Panc1 (cell line): ENCODE data around the gene LSM10. TPM values are rescaled to one million over a fixed set of nuclear protein-coding genes. Genes with fewer than 3 reads are reported as not detected.

Experiments
- ATAC-seq: fragments of 200-7000 bp; cut with Tn5 transposase; 2 replicates; pipeline ENCODE4 v1.9.1; 2020; ENCODE audit warnings: mild to moderate bottlenecking, moderate library complexity
- BruUV-seq: library from RNA; stranded (reverse); fragments of 400-500 nt; replicated peaks from 2 replicates; lab custom pipeline; 2021; lab: Mats Ljungman, UMichigan
- CTCF ChIA-PET: fragments of 300-600 bp; sonication (Branson Sonifier 250); formaldehyde crosslinking; loops from one replicate; lab custom pipeline; 2022; ENCODE audit warnings: antibody characterized with exemption; lab: Charles Lee
- POLR2A ChIA-PET: fragments of 300-600 bp; sonication (Branson Sonifier 250); formaldehyde crosslinking; loops from one replicate; lab custom pipeline; 2022; ENCODE audit warnings: antibody characterized with exemption; lab: Charles Lee
- DNase-seq: peaks from one replicate; pipeline ENCODE4 v3.0.0-alpha.2; 2010; ENCODE audit warnings: low read depth, low spot score
- H3K27ac ChIP-seq: 2 replicates; pipeline ENCODE4 v1.5.1; 2011; ENCODE audit warnings: mild to moderate bottlenecking, low read length, inconsistent platforms
- H3K27me3 ChIP-seq: fragments of 200-500 bp; sonication (Bioruptor generic); 2 replicates; pipeline ENCODE4 v1.6.0; 2014; ENCODE audit warnings: low read length, inconsistent platforms; ENCODE audit not compliant: control insufficient read depth, insufficient read depth
- H3K36me3 ChIP-seq: fragments of 200-500 bp; sonication (Bioruptor generic); 2 replicates; pipeline ENCODE4 v1.5.1; 2014; ENCODE audit warnings: inconsistent platforms, mild to moderate bottlenecking, low read length, moderate library complexity; ENCODE audit not compliant: control insufficient read depth, insufficient read depth
- H3K4me1 ChIP-seq: 2 replicates; pipeline ENCODE4 v1.5.1; 2011; ENCODE audit warnings: inconsistent platforms, mild to moderate bottlenecking, low read length, moderate library complexity; ENCODE audit not compliant: control insufficient read depth, insufficient read depth
- H3K4me3 ChIP-seq, 2 experiments: 2 replicates each; pipeline ENCODE4 v1.5.1; 2011 to 2012; ENCODE audit warnings: low read depth in 2 of 2, low read length in 2 of 2, mild to moderate bottlenecking in 2 of 2, inconsistent platforms in 1 of 2, moderate library complexity in 1 of 2
- H3K9me3 ChIP-seq: fragments of 200-500 bp; sonication (Bioruptor generic); 2 replicates; pipeline ENCODE4 v1.5.1; 2014; ENCODE audit warnings: low read depth, mild to moderate bottlenecking, inconsistent platforms, low read length, moderate library complexity; ENCODE audit not compliant: control insufficient read depth, insufficient read depth
- POLR2AphosphoS5 ChIP-seq: IDR thresholded peaks from 2 replicates; pipeline ENCODE4 v1.6.1; 2012; ENCODE audit warnings: mild to moderate bottlenecking, low read depth, low read length, moderate library complexity
- SIN3A ChIP-seq: IDR thresholded peaks from 2 replicates; pipeline ENCODE4 v1.6.1; 2012; ENCODE audit warnings: low read depth, mild to moderate bottlenecking, low read length, moderate library complexity, borderline replicate concordance; ENCODE audit not compliant: insufficient read depth
- TCF7L2 ChIP-seq: IDR thresholded peaks from 2 replicates; pipeline ENCODE4 v1.6.1; 2011; ENCODE audit warnings: mild to moderate bottlenecking, low read depth, low read length, inconsistent platforms
- in situ Hi-C: cut with HindIII; loops from 2 replicates; pipeline ENCODE4 v1.10.0; 2016; ENCODE audit warnings: low sequenced_read_pairs, low pct_unique_long_range_greater_than_20kb
- intact Hi-C: fragments of 100-400 bp; cut with micrococcal nuclease; formaldehyde crosslinking; loops from one replicate; pipeline ENCODE4 v1.10.0; 2022; ENCODE audit not compliant: unreplicated experiment
- total RNA-seq: library from RNA; stranded (reverse); gene quantifications from one replicate; pipeline ENCODE4 v1.2.1, GENCODE V29; 2021; ENCODE audit not compliant: unreplicated experiment
- TF ChIP-seq, protein P1 (sequence below): fragments of 450-650 bp; IDR thresholded peaks from 2 replicates; pipeline ENCODE4 v1.5.1; 2017; ENCODE audit warnings: mild to moderate bottlenecking
- TF ChIP-seq, protein P2 (sequence below), 2 experiments: IDR thresholded peaks; 2 replicates each; pipeline ENCODE4 v1.6.1; 2011 to 2012; ENCODE audit warnings: low read depth in 2 of 2, control low read depth in 1 of 2, low read length in 1 of 2, mild to moderate bottlenecking in 1 of 2, moderate library complexity in 1 of 2; ENCODE audit not compliant: insufficient read depth in 1 of 2

Gene LSM10
- total RNA-seq, 1 experiment from 2014 or later, result 53.7 TPM

DNA sequence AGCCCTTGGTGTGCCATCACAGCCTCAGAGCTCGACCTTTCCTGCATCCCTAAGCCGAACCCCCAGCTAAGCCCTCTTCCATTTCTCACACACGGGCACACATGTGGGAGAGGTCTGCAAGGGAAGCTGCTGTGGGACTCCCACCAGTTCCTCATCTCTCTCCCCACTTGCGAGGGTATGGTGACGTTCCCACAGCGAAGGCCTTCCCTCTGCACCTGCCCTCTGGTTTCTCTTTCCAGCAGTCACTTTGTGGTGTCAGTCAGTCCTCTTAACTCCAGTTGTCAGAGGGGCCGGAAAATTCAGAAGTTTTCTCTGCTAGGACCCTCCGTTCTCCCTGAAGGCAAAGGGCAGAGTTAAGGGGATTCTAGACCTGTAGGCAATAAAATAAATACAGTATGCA lies 6.4 kb downstream of the LSM10 start:
- no peak for ATAC-seq
- H3K4me3 ChIP-seq, result no peak overlapping the region
- no peak for DNase-seq
- no peak overlapping the region for H3K27ac ChIP-seq
- H3K9me3 ChIP-seq, result no peaks in the 10 kb centered on the region
- no peaks in the 10 kb centered on the region for H3K36me3 ChIP-seq
- no peaks in the 10 kb centered on the region for H3K27me3 ChIP-seq
- H3K4me1 ChIP-seq, result peaks cover 16% of the 10 kb centered on the region
- BruUV-seq, result no TSS peak
- intact Hi-C loops (no loop called here), in situ Hi-C loops (no loop called here)
- POLR2A ChIA-PET, result no interaction called here
- CTCF ChIA-PET, result no interaction called here
- TF ChIP-seq, protein P1, sequence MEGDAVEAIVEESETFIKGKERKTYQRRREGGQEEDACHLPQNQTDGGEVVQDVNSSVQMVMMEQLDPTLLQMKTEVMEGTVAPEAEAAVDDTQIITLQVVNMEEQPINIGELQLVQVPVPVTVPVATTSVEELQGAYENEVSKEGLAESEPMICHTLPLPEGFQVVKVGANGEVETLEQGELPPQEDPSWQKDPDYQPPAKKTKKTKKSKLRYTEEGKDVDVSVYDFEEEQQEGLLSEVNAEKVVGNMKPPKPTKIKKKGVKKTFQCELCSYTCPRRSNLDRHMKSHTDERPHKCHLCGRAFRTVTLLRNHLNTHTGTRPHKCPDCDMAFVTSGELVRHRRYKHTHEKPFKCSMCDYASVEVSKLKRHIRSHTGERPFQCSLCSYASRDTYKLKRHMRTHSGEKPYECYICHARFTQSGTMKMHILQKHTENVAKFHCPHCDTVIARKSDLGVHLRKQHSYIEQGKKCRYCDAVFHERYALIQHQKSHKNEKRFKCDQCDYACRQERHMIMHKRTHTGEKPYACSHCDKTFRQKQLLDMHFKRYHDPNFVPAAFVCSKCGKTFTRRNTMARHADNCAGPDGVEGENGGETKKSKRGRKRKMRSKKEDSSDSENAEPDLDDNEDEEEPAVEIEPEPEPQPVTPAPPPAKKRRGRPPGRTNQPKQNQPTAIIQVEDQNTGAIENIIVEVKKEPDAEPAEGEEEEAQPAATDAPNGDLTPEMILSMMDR, result no peak
- no peak for TF ChIP-seq TCF7L2
- TF ChIP-seq POLR2AphosphoS5, result no peak
- no peak for TF ChIP-seq SIN3A
- TF ChIP-seq, protein P2, sequence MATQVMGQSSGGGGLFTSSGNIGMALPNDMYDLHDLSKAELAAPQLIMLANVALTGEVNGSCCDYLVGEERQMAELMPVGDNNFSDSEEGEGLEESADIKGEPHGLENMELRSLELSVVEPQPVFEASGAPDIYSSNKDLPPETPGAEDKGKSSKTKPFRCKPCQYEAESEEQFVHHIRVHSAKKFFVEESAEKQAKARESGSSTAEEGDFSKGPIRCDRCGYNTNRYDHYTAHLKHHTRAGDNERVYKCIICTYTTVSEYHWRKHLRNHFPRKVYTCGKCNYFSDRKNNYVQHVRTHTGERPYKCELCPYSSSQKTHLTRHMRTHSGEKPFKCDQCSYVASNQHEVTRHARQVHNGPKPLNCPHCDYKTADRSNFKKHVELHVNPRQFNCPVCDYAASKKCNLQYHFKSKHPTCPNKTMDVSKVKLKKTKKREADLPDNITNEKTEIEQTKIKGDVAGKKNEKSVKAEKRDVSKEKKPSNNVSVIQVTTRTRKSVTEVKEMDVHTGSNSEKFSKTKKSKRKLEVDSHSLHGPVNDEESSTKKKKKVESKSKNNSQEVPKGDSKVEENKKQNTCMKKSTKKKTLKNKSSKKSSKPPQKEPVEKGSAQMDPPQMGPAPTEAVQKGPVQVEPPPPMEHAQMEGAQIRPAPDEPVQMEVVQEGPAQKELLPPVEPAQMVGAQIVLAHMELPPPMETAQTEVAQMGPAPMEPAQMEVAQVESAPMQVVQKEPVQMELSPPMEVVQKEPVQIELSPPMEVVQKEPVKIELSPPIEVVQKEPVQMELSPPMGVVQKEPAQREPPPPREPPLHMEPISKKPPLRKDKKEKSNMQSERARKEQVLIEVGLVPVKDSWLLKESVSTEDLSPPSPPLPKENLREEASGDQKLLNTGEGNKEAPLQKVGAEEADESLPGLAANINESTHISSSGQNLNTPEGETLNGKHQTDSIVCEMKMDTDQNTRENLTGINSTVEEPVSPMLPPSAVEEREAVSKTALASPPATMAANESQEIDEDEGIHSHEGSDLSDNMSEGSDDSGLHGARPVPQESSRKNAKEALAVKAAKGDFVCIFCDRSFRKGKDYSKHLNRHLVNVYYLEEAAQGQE (IDR thresholded peaks at IDR 0.05; ENCODE audit: insufficient read depth in 1 of 2, low read depth in 2 of 2, low read length in 1 of 2), result no peak

DNA sequence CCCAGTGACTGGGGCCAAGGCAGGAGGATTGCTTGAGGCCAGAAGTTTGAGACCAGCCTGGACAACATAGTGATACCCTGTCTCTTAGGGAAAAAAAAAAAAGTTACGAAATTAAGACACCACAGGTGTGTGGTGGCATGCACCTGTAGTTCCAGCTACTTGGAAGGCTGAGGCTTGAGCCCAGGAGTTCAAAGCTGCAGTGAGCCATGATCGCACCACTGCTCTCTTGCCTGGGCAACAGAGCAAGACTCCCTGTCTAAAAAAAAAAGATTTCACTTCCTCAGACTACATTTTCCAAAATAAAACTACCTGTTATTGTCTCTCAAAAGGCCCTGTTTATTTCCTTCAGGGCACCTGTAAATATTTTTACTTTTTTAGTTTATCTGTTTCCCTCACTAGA lies 7.3 kb downstream of the LSM10 start:
- in situ Hi-C loops, result no loop called here
- TF ChIP-seq POLR2AphosphoS5 (no peak), SIN3A (no peak), TCF7L2 (no peak)
- TF ChIP-seq, protein P1, result no peak
- TF ChIP-seq, protein P2 (IDR thresholded peaks at IDR 0.05; ENCODE audit: insufficient read depth in 1 of 2, low read depth in 2 of 2, low read length in 1 of 2), result no peak
- no peak overlapping the region for H3K27ac ChIP-seq
- intact Hi-C loops, result no loop called here
- H3K9me3 ChIP-seq, result no peaks in the 10 kb centered on the region
- H3K36me3 ChIP-seq, result no peaks in the 10 kb centered on the region; the same call in 1 of the 2 replicates
- H3K4me3 ChIP-seq, result no peak overlapping the region
- peaks cover 16% of the 10 kb centered on the region for H3K4me1 ChIP-seq
- DNase-seq (no peak), ATAC-seq (no peak)
- CTCF ChIA-PET, result no interaction called here
- no peaks in the 10 kb centered on the region for H3K27me3 ChIP-seq
- POLR2A ChIA-PET, result interaction anchor here (0.6 kb wide), 1 partner anchor 74 kb away, joined by 15 read pairs; the partner anchor contains the start of gene MRPS15
- BruUV-seq, result no TSS peak
